HG03108 (cell line): ENCODE results near the gene SLC48A1.

Experiments
- ATAC-seq: cut with Tn5 transposase; IDR thresholded peaks from one replicate; pipeline ENCODE4 v1.9.1; 2021; ENCODE audit warnings: moderate library complexity; ENCODE audit not compliant: unreplicated experiment

The SLC48A1 gene

GRCh38 chr12:47744005-47744651 lies 28.9 kb upstream of the SLC48A1 start:
- no peak for ATAC-seq

- ATAC-seq = no peak
Measured at GRCh38 chr12:47744778-47745436, 28.1 kb upstream of the SLC48A1 start.

GRCh38 chr12:47745485-47746041 lies 27.5 kb upstream of the SLC48A1 start:
- no peak for ATAC-seq

DNA sequence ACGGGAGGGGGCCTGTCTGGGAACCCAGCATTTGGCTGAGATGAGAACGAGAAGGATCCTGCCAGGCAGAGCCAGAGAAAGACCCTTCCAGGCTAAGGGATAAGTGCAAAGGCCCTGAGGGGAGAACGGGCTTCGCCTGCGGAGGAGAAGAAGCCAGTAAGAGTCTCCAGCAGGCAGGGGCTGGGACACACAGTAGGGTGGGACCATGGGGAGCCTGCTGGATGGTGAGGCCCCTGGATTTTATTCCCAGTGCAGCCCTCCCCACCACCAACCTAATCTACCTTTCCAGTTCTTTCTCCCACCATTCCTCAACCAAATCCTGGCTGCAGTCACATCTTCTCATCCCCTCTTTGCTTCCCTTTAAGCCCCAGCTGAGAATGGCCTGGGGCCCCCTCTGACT lies 27.0 kb upstream of the SLC48A1 start:
- ATAC-seq = no peak

DNA sequence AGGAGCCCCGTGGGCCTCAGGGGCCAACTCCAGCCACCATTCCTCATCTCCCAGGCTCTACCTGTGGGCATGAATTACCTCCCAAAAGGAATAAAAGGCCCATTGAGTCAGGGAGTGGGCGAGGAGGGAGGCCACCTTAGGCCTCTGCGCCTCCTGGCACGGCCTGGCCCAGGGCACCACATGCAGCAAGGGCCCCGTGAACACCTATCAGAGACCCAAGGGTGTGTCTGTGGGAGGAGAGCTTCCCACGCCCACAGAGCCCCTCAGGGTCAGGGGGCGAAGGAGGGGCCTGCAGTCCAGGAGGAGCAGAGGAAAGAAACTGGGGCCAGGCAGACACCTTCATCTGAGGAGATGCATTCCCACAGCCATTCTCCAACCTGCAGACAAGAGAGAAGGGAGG lies 26.5 kb upstream of the SLC48A1 start:
- no peak for ATAC-seq

DNA sequence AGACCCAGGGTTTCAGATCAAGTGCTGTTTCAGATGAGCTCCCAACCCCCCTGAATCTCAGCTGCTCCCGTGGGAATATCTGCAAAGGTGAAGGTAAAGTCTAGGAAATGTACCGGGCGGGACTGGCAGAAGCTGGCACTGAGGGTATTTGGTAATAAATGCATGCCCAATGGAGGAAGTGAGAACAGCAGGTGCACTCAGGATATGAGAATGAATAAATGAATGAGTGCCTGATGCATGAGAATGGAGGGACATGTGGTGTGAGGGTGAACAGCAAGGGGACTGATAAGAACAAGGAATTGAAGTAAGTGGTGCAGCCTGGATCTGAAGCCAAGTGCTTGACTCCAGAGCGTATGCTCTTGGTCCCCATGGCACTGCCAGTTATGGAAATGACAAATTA lies 25.9 kb upstream of the SLC48A1 start:
- ATAC-seq = peak; percentile 50

DNA sequence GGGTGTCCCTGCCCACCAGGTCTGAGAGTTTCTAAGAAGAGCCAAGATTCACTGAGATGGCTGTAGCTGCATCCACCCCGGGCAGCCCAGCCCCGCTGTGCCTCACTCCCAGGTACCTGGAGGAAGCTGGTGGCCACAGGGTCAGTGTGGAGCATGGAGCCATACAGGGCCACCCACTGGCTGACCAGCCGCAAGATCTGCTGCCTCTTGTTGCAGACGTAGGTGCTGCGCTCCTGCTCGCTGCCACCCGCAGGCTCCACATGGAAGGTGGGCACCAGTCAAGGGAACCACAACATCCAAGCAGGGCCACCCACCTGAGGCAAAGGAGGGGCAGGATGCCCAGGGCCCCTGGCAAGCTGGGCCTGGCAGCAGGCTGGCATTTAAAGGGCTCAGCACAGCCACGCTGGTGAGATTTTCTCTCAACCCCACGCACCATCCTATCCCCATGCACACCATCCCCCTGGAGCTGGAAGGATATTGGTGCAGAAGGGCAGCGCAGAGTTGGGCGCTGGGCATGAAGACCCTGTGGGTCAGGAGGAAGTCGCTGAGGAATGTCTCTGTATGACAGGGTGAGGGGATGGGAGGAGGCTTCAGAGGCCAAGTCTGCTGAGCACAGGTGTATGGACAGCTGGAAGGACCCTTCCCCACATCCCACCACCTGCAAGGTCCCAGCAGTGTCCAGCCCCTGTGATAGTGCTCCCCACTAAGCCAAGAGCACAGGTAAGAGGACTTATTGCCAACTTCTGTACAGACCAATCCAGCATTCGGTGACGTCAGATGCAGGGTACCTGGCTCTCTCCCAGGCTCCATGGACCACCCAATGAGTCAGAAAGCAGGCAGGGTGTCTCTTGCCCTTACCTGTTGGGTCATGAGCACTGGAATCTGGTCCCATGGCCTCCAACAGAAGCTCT lies 25.2 kb upstream of the SLC48A1 start:
- no peak for ATAC-seq

DNA sequence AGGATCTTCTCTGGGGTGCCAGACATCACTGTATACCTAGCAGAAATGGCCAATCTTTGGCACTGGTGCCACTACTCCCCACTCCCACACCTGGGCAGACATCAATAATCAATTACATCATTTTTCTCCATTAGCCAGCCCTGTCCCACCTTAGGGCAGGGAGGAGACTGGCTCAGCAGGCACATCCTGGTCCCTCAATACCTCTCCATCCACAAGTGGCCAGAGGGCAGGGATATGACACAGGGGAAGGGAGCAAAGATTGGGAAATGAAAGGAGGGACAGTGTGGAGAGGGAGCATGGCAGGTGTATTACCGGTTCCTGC lies 24.6 kb upstream of the SLC48A1 start:
- ATAC-seq = no peak

DNA sequence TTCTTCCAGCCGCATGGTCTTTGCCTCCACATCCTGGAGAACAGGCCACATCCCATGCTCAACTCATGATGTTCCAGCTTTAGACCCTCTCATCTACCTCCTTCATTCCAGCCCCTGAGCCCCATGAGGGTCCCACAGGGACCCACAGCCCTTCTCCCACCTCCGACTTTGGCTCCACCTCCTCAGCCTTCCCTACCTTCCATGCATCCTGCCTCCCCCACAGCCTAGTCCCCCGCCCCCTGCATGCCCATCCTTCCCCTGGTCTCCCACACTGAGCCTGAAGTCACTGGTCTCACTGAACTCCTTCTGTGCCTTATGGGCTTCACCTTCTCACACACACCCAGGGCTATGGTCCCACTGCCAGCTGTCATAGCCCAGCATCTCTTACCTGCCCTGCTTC lies 24.1 kb upstream of the SLC48A1 start:
- no peak for ATAC-seq

DNA sequence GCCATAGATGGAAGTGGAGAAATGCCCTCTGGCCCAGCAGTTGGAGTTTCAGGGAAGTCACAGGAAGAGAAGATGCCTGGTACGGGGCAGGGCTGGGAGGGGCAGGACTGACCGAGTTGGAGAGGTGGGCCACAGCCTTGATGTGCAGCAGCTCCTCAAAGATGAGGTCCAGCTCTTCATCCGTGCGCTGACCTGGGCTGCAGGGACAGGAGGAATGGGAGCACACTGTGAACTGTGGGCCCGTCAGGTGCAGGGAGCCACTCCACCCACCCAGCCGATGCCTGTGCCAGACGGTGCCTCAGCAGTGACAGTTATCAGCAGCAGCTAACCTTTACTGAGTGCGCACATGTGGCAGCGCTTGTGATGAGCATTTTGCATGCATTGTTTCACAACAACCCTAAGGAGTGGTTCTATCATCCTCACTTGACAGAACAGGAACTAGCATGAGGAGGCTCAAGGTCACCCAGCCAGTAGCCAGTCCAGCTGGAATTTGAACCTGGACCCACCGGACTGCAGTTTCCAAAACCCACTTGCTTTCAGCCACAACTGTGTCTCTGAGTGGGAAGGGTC lies 22.7 kb upstream of the SLC48A1 start:
- ATAC-seq = no peak

DNA sequence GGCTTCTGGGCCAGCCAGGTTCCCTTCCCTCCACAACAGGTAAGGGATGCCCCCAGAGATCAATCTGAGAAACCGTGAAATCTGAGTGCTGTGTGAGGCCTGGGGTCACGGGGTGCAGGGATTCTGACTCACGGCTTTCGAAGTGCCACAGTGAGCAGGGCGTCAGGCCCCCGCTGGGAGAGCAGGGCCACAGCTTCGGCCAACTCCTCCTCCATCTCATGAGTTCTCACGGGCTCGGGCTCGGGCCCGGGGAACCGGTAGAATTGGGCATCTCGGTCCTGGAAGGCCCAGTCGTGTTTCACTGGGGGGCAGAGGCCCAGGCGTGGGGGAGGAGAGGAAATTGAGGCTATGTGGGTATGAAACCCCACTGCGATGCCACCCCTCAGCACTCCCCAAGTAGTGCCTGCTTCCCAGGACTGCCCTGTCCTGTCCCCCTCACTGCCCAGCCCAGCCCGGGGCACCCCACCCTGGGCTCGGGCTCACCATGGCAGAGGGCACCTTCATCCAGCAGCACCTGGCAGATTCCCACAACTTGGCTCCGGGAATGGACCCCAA lies 22.0 kb upstream of the SLC48A1 start:
- no peak for ATAC-seq

GRCh38 chr12:47751561-47751960 lies 21.5 kb upstream of the SLC48A1 start:
- no peak for ATAC-seq

GRCh38 chr12:47752121-47752520 lies 20.9 kb upstream of the SLC48A1 start:
- no peak for ATAC-seq

GRCh38 chr12:47752552-47752951 lies 20.5 kb upstream of the SLC48A1 start:
- no peak for ATAC-seq

DNA sequence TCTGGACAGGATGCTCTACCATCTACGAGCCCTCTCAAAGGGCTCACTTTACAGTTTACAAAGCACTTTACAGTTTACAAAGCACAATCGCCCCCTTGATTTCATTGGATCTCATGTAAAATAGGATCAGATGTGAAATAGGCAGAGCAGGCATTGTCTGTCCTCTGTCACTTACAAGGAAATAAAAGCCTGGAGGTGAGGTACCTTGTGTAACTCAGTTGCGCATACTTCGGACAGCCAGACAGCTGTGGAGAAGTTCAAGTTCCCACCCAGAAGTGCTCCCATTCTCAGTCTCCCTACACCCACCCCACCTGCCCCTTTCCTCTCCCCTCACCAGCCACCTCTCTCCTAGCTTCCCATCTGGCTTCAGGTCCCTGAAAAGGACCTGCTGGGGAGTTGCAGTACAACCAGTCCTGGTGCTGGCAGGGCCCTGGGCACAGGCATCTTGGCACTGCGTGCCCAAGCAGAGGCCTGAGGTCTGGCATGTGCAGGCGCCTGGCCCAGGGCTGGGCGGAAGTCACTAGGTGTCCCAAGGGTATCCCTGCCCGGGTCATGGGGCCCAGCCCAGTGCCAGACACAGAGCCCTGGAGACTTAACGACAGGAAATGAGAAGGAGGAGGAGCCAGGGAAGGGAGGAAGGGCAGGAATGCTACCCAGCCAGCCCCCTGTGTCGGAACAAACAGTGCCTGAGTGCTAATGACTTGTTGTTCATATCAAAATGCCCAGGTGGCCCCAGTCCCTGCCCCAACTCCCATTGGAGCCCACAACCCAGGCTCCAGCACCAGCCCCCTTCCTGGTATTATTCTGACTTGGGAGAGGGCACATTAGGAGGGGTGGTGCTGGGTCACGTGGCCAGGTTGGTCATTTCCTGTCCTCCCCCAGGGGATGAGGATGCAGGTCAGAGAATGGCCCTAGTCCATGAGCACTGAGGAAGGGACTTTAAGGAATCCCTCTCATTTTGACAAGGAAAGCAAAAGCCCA lies 19.7 kb upstream of the SLC48A1 start:
- ATAC-seq = no peak

DNA sequence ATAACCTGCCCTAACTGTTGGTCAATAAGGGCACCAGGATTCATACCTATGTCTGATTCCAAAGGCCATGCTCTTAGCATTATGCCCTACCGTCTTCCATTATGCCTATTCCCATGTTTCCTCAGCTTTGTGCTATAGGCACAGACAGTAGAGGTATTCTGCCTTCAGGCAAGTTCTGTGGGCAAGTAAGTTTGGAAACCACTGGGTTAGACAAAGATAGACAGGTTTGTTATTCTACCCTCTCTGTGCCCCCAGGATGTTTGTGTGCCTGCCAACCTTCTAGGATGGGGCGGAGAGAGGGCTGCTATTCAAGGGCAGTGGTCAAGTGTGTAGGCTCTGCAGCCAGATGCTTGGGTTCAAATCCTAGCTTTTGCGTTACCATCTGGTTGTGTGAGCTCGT lies 18.9 kb upstream of the SLC48A1 start:
- no peak for ATAC-seq

GRCh38 chr12:47754881-47755280 lies 18.2 kb upstream of the SLC48A1 start:
- ATAC-seq = no peak

DNA sequence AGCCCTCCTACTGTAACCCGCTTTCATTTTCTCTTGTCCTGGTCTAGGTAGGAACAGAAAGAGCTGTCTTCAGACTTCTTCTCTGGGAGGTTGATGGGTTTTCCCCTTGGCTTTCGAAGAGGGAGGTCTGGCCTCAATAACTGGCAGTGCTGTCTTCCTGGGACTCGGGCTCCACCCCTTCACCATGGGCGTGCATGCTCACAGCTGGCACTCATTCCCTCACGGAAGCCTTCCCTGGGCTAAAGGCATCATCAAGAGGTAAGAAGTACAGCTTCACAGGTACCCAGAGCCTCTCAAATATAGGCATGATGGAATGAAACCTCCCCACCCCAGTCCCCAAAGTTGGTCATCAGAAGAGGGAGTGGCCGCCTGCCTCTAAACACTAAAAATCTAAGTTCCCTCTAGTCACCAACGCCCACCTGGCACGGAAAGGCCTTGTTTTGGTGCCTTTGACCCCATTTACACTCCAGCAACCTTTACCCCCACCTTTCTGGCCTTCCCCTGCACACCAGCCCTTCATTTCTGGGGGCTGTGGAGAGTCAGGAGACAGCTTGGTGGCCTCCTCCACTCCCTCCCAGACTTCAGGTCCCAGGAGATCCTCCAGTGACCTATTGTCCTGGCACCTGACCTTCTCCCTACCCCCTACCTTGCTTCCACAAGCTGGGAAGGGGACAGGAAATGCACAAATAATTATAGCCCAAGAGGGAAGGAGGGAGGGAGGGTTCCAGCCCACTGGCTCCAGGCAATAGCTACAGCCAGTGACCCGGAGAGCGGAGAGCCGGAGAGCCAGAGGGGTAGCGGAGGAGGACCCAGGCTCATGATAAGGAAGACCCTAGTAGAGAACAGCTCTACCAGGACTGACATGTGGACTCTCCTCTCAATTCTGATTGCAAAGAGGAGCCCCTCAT lies 17.1 kb upstream of the SLC48A1 start:
- peak; percentile 75 for ATAC-seq

- ATAC-seq = no peak
Measured at GRCh38 chr12:47757364-47757839, 15.6 kb upstream of the SLC48A1 start.
